Measurements from ENCODE around the gene MINK1.
A peak's percentile ranks its signal among the peaks of the same experiment; 100 is the strongest.

The MINK1 gene

GRCh38 chr17:4881761-4882555, 48.8 kb downstream of the MINK1 start:
- DNase-seq: peak; percentile 62

GRCh38 chr17:4884489-4884888, 51.3 kb downstream of the MINK1 start:
- no peak for DNase-seq

GRCh38 chr17:4886830-4887229, 53.7 kb downstream of the MINK1 start:
- DNase-seq: no peak

- no peak for DNase-seq
Measured at GRCh38 chr17:4887581-4887980, 54.4 kb downstream of the MINK1 start.

GRCh38 chr17:4891411-4892410, 58.6 kb downstream of the MINK1 start:
- no peak for DNase-seq

GRCh38 chr17:4892499-4893221, 59.5 kb downstream of the MINK1 start:
- no peak for DNase-seq

GRCh38 chr17:4893272-4893671, 60.1 kb downstream of the MINK1 start:
- DNase-seq: no peak

GRCh38 chr17:4893721-4894560, 60.8 kb downstream of the MINK1 start:
- no peak for DNase-seq

GRCh38 chr17:4895121-4895520, 62.0 kb downstream of the MINK1 start:
- no peak for DNase-seq

GRCh38 chr17:4895657-4896331, 62.7 kb downstream of the MINK1 start:
- DNase-seq: no peak

- no peak for DNase-seq
Measured at GRCh38 chr17:4896332-4897197, 63.4 kb downstream of the MINK1 start.

GRCh38 chr17:4897198-4897687, 64.1 kb downstream of the MINK1 start:
- no peak for DNase-seq

GRCh38 chr17:4897785-4898184, 64.6 kb downstream of the MINK1 start:
- no peak for DNase-seq

- DNase-seq: no peak
Measured at GRCh38 chr17:4898351-4898750, 65.2 kb downstream of the MINK1 start.

- DNase-seq: no peak
Measured at GRCh38 chr17:4898927-4899326, 65.8 kb downstream of the MINK1 start.

- DNase-seq: no peak
Measured at GRCh38 chr17:4899341-4900230, 66.4 kb downstream of the MINK1 start, which contains the start of gene C17orf107. C17orf107 (plus strand) TSS chr17:4899536; CDS start chr17:4899763, 227 bp downstream.

GRCh38 chr17:4900231-4901107, 67.3 kb downstream of the MINK1 start:
- DNase-seq: no peak

GRCh38 chr17:4901108-4901647, 68.0 kb downstream of the MINK1 start:
- no peak for DNase-seq

Measured in NCI-H345 (cell line).